AG10803 (cell line): ENCODE results near the gene PDE9A.

Experiments used
- DNase-seq: peaks from one replicate; pipeline ENCODE4 v3.0.0; 2010; ENCODE audit warnings: low read depth
- H3K4me3 ChIP-seq: 2 replicates; pipeline ENCODE4 v1.5.1; 2011; ENCODE audit warnings: mild to moderate bottlenecking, low read length, control low read depth
- CTCF ChIP-seq: conservative IDR thresholded peaks from 2 replicates; pipeline ENCODE4 v1.5.1; 2011; ENCODE audit warnings: mild to moderate bottlenecking, low read length, control low read depth, inconsistent platforms

Gene PDE9A

GRCh38 chr21:42665026-42665425 lies 11.6 kb downstream of the PDE9A start:
- no peak for TF ChIP-seq CTCF
- DNase-seq, result no peak
- no peak overlapping the region for H3K4me3 ChIP-seq

GRCh38 chr21:42665484-42665883 lies 12.1 kb downstream of the PDE9A start:
- no peak for DNase-seq
- H3K4me3 ChIP-seq, result no peak overlapping the region
- TF ChIP-seq CTCF, result no peak

GRCh38 chr21:42666023-42666747 lies 12.8 kb downstream of the PDE9A start:
- no peak for DNase-seq
- no peak overlapping the region for H3K4me3 ChIP-seq

GRCh38 chr21:42666925-42667324 lies 13.5 kb downstream of the PDE9A start:
- DNase-seq, result no peak
- no peak overlapping the region for H3K4me3 ChIP-seq
- no peak for TF ChIP-seq CTCF

More at GRCh38 chr21:42666023-42666747, 12.8 kb downstream of the PDE9A start:
- TF ChIP-seq CTCF, result no peak

- no peak for TF ChIP-seq CTCF
- no peak for DNase-seq
- no peak overlapping the region for H3K4me3 ChIP-seq
Measured at GRCh38 chr21:42668298-42668992, 15.0 kb downstream of the PDE9A start.

- DNase-seq, result no peak
- TF ChIP-seq CTCF, result no peak
- no peak overlapping the region for H3K4me3 ChIP-seq
Measured at GRCh38 chr21:42669041-42669440, 15.6 kb downstream of the PDE9A start.
